ENCODE results near the gene ALOX15B. TPM values are rescaled to one million over a fixed set of nuclear protein-coding genes. Genes with fewer than 3 reads are reported as not detected.

Gene ALOX15B
- total and polyA plus RNA-seq, 2 experiments from 2014 or later: 5.7 to 26.1 TPM

DNA sequence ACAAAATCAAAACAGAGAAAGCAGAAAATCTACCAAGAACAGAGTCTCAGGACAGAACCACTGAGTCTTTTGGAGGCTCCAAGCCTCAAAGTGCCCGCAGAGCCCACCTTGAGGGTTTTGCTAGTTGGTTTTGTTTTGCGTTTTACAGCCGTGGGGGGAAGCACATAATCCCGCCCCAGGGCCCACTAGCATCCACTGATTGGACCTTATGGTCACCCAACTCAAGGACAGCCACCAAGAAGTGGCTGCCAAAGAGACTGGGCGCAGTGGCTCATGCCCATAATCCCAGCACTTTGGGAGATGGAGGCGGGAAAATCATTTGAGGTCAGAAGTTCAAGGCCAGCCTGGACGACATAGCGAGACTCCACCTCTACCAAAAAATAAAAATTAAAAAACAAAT lies 9.9 kb downstream of the ALOX15B start:
- H3K4me3 ChIP-seq: no peak overlapping the region
- H3K27me3 ChIP-seq: no peaks in the 10 kb centered on the region
- no peaks in the 10 kb centered on the region for H3K79me2 ChIP-seq
- no peaks in the 10 kb centered on the region for H4K20me1 ChIP-seq (ENCODE audit: insufficient read depth, poor library complexity, severe bottlenecking)
- no peaks in the 10 kb centered on the region for H3K4me1 ChIP-seq (ENCODE audit: insufficient read depth)
- H3K36me3 ChIP-seq (replicated peaks; ENCODE audit: insufficient read depth, low read depth): no peaks in the 10 kb centered on the region
- no peak overlapping the region for H2AFZ ChIP-seq
- WGBS (ENCODE audit: low lambda C conversion rate, missing lambda C conversion rate): 89% methylated on average over 8 of the region's 8 CpGs
- no peak for TF ChIP-seq EZH2 (IDR thresholded peaks at IDR 0.05; ENCODE audit: borderline replicate concordance)
- no peak for TF ChIP-seq EZH2phosphoT487 (IDR thresholded peaks at IDR 0.05; ENCODE audit: low read depth, severe bottlenecking, unreplicated experiment)
- TF ChIP-seq, protein P1, sequence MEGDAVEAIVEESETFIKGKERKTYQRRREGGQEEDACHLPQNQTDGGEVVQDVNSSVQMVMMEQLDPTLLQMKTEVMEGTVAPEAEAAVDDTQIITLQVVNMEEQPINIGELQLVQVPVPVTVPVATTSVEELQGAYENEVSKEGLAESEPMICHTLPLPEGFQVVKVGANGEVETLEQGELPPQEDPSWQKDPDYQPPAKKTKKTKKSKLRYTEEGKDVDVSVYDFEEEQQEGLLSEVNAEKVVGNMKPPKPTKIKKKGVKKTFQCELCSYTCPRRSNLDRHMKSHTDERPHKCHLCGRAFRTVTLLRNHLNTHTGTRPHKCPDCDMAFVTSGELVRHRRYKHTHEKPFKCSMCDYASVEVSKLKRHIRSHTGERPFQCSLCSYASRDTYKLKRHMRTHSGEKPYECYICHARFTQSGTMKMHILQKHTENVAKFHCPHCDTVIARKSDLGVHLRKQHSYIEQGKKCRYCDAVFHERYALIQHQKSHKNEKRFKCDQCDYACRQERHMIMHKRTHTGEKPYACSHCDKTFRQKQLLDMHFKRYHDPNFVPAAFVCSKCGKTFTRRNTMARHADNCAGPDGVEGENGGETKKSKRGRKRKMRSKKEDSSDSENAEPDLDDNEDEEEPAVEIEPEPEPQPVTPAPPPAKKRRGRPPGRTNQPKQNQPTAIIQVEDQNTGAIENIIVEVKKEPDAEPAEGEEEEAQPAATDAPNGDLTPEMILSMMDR (IDR thresholded peaks at IDR 0.05; ENCODE audit: poor library complexity): no peak
- H3K9me3 ChIP-seq (ENCODE audit: low read depth): no peaks in the 10 kb centered on the region
- no peak overlapping the region for H3K27ac ChIP-seq
- H3K4me2 ChIP-seq: no peak overlapping the region
- DNase-seq (ENCODE audit: low spot score): no peak
- no peaks in the 10 kb centered on the region for H3K9me2 ChIP-seq (replicated peaks; ENCODE audit: insufficient read depth)

DNA sequence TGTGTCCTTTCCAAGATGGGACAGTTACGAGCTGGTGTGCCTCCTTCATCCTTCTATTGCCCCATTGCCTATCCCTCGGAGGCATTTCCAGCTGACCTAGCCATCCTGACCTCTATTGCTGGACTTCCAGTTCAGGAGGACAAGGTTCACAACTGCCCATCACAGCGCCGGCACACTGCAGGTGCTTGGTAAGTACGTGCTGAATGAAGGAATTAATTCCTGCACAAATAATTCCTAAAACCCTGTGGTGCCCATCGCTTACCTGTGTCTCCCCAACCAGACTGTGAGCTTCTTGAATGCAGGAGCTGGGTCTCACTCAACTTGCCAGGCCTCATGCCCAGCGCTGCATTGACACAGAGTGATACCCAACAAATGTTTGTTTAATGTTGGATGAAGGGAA lies 13.0 kb downstream of the ALOX15B start:
- no peak overlapping the region for H3K4me2 ChIP-seq
- H4K20me1 ChIP-seq (ENCODE audit: insufficient read depth, poor library complexity, severe bottlenecking): no peaks in the 10 kb centered on the region
- H2AFZ ChIP-seq: no peak overlapping the region
- no peaks in the 10 kb centered on the region for H3K9me2 ChIP-seq (replicated peaks; ENCODE audit: insufficient read depth)
- no peaks in the 10 kb centered on the region for H3K27me3 ChIP-seq
- H3K79me2 ChIP-seq: no peaks in the 10 kb centered on the region
- peaks cover 16% of the 10 kb centered on the region for H3K4me1 ChIP-seq (ENCODE audit: insufficient read depth)
- H3K9me3 ChIP-seq (ENCODE audit: low read depth): no peaks in the 10 kb centered on the region
- no peaks in the 10 kb centered on the region for H3K36me3 ChIP-seq (replicated peaks; ENCODE audit: insufficient read depth, low read depth)
- H3K4me3 ChIP-seq: no peak overlapping the region
- 83% methylated on average over 7 of the region's 7 CpGs for WGBS (ENCODE audit: low lambda C conversion rate, missing lambda C conversion rate)
- no peak overlapping the region for H3K27ac ChIP-seq
- no peak for DNase-seq (ENCODE audit: low spot score)
- TF ChIP-seq, protein P1 (IDR thresholded peaks at IDR 0.05; ENCODE audit: poor library complexity): no peak
- no peak for TF ChIP-seq EZH2 (IDR thresholded peaks at IDR 0.05; ENCODE audit: borderline replicate concordance)
- no peak for TF ChIP-seq EZH2phosphoT487 (IDR thresholded peaks at IDR 0.05; ENCODE audit: low read depth, severe bottlenecking, unreplicated experiment)

DNA sequence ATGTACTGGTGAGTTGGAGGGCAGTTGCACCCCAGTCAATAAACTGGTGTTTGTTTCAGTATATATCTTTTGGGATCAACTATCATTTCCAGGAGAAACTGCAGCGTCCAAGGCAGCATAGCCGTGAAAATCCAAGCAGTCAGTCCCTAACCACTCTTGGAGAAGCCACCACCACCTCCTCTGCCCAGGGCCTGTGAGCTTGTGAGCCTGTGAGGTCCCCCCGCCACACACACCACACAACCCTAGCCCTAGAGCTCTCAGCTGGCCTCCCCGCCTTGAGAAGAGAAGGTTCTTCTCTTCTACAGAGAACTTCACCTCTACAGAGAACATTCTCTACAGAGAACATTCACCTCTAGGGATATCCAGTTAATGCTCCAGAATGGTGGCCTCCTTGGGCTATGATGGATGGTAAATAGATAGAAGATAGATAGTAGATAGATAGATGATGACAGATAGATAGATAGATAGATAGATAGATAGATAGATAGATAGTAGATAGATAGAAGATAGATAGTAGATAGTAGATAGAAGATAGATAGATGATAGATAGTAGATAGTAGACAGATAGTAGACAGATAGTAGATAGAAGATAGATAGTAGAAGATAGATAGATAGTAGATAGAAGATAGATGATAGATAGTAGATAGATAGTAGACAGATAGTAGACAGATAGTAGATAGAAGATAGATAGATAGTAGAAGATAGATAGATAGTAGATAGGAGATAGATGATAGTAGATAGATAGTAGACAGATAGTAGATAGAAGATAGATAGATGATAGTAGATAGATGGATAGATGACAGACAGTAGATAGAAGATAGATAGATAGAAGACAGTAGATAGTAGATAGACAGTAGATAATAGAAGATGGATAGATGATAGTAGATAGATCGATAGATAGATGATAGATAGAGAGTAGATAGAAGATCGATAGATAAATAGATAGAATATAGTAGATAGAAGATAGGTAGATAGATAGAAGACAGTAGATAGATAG lies 13.7 kb downstream of the ALOX15B start:
- Histone ChIP-seq H3K79me2 (no peaks in the 10 kb centered on the region), H3K9me2 (replicated peaks; ENCODE audit: insufficient read depth) (no peaks in the 10 kb centered on the region), H3K9me3 (ENCODE audit: low read depth) (no peaks in the 10 kb centered on the region), H3K27ac (no peak overlapping the region), H3K27me3 (no peaks in the 10 kb centered on the region), H3K4me3 (no peak overlapping the region), H3K4me2 (no peak overlapping the region), H4K20me1 (ENCODE audit: insufficient read depth, poor library complexity, severe bottlenecking) (no peaks in the 10 kb centered on the region), H3K4me1 (ENCODE audit: insufficient read depth) (peaks cover 23% of the 10 kb centered on the region), H2AFZ (no peak overlapping the region), H3K36me3 (replicated peaks; ENCODE audit: insufficient read depth, low read depth) (no peaks in the 10 kb centered on the region)
- no peak for DNase-seq (ENCODE audit: low spot score)
- 91% methylated on average over 6 of the region's 6 CpGs for WGBS (ENCODE audit: low lambda C conversion rate, missing lambda C conversion rate)
- TF ChIP-seq EZH2phosphoT487 (IDR thresholded peaks at IDR 0.05; ENCODE audit: low read depth, severe bottlenecking, unreplicated experiment): no peak
- TF ChIP-seq EZH2 (IDR thresholded peaks at IDR 0.05; ENCODE audit: borderline replicate concordance): no peak
- TF ChIP-seq, protein P1 (IDR thresholded peaks at IDR 0.05; ENCODE audit: poor library complexity): no peak

Data from hepatocyte (in vitro differentiated cells).